Non-pigmented ciliary epithelial cell (primary cell): ENCODE results near the gene CD99.

ENCODE experiments used
- DNase-seq: peaks from one replicate; pipeline ENCODE4 v3.0.0-alpha.2; 2010; ENCODE audit warnings: low read depth

CD99 gene

DNA sequence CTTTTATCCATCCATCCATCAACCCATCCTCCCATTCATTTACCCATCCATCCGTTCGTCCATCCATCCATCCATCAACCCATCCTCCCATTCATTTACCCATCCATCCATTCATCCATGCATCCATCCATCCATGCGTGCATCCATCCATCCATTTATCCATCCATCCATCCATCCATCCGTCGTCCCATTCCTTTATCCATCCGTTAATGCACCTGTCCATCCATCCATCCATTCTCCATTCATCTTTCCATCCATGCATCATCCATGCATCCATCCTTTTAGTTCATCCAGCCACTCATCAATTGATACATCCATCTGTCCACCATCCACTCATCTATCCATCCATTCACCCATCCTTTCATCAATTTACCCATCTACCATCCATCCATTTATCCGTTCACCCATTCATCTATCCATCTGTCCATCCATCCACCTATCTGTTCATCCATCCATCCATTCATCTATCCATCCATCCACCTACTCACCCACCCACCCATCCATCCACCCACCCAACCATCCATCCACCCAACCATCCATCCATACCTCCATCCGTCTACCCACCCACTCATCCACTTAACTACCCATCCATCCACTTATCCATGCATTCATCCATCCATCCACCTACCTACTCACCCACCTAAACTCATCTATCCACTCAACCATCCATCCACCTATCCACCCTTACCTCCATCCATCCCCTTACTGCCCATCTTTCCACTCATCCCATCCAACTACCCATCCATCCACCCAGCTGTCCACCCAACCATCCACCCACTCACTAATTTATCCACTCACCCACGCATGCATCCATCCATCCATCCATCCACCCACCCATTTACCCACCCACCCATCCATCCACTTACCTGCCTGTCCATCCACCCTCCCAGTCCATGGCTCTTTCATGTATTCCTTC, 9.6 kb downstream of the CD99 start:
- DNase-seq, result no peak

GRCh38 chrX:2701600-2701999, 10.5 kb downstream of the CD99 start:
- no peak for DNase-seq

DNA sequence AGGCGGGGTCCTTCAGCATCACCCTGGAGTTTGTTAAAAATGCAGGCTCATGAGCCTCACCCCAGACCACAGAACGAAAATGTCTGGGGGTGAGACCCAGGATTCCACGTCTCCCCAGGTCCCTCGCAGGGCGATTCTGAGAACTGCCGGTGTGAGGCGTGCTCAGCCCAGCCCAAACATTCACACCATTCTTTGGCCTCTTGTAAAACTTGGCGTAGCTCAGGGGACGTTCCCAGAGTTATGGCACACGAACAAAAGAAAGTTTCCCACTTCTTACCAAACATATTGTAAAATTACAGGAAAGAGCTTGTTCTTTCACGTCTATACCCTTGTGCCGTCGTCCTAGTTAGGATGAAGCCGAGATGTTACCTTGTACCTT, 12.9 kb downstream of the CD99 start:
- DNase-seq, result no peak

- no peak for DNase-seq
Measured at GRCh38 chrX:2705046-2705832, 14.1 kb downstream of the CD99 start.

DNA sequence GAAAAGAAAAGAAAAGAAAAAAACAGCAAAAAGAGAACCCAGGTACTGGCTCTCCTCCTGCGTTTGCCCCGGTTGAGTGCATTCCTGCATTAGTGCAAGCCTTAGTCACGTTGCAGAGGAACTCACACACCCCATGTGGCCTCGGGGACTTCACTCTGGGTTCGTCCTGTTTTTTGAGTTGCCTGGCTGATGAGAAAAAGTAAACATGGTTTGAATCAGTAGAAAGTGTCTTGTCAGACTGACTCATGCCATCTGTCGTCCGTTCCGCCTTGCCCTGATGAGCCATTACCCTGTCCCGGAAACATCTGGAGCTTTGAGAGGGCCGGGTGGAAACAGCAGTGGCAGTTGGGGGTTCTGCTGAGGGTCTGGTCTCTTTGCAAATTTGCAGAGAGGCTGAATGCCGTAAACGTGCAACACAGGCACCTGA, 16.3 kb downstream of the CD99 start:
- DNase-seq, result no peak

- DNase-seq, result no peak
Measured at GRCh38 chrX:2708021-2708420, 16.9 kb downstream of the CD99 start.

GRCh38 chrX:2708592-2709188, 17.6 kb downstream of the CD99 start:
- DNase-seq, result no peak

- no peak for DNase-seq
Measured at GRCh38 chrX:2709556-2709955, 18.5 kb downstream of the CD99 start.

DNA sequence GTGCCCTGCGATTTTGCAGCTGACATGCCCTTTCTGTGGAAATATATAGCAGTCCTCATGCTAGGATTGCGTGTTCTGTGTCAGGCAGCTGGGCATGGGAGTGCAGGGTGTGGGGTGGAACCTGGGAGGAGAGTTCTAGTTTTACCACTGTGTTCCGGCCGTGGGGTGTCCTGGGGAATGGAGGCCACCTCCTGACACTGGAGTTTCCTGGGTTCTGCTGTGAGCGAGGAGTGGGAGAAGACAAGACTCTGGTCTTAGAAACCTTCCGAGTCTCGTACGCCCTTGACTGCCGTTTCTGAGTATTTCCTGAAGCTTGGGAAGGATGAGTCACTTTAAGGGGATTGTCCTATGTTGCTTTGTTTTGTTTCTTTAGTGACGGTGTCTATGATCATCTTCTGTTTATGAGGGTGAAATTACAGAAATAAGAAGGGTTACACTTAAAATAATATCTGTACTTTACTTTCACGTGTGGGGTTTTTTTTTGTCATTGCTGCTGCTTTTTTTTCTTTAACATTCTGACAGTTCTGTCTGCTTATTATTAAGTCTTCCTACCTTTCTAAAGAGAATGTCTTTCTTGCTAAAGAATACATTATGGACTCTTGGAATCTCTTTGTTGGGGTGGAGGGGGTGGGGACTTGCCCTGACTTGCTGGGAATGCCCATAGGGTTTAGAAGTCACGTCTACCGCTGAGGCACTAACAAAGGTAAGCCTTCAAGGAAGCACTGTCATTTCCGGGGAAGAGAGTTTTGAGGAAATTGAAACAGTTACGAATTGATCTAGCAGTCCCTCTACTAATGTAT, 19.1 kb downstream of the CD99 start:
- DNase-seq, result no peak

- no peak for DNase-seq
Measured at GRCh38 chrX:2711441-2711840, 20.3 kb downstream of the CD99 start.

GRCh38 chrX:2712428-2712827, 21.3 kb downstream of the CD99 start:
- no peak for DNase-seq

DNA sequence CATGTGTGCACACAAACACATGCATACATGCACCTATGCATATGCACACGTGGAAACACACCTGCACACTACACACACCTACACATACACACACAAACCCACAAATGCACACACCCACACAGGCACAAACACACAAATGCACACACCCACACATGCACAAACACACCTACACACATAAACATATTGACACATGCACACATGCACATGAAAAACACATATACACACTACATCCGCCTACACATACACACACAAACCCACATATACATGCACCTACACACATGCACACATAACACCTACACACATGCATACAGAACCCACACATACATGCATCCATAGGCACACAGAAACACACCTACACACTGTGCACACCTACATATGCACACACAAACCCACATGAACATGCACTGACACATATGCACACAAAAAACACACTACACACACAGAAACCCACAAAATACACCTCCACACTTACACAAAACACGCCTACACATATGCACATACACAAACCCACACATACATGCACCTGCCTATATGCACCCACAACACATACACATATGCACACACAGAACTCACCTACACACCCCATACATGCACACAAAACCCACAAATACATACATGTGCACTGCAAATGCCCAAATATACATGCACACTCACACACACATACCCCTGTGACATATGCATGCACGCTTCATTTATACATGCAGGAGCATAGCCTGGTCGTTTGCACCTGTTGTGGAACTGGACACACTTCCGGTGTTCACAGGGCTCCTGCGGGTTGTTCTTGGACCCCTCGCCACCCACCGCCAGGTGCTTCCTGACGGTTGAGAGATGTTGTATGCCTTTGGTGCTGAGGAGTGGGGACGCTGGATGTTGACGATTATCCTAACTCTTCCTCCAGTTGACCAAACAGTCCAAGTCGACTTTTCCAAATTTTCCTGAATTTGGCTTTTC, 22.1 kb downstream of the CD99 start:
- DNase-seq, result no peak

DNA sequence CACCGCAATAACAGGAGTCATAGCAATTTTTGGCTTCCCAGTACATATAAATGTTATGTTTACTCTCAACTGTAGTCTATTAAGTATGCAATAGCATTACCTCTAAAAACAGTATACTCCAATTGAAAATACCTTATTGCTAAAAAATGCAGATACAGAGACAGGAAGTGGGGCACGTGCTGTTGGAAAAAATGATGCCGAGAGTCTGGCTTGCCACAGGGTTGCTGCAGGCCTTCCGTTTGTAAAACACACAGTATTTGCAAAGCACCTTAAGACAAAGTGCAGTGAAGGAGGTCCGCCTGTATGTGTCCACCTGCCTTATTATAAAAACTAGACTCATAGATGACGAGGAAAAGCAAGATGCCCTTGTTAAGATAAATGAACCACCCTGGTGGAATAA, 23.5 kb downstream of the CD99 start:
- no peak for DNase-seq

DNA sequence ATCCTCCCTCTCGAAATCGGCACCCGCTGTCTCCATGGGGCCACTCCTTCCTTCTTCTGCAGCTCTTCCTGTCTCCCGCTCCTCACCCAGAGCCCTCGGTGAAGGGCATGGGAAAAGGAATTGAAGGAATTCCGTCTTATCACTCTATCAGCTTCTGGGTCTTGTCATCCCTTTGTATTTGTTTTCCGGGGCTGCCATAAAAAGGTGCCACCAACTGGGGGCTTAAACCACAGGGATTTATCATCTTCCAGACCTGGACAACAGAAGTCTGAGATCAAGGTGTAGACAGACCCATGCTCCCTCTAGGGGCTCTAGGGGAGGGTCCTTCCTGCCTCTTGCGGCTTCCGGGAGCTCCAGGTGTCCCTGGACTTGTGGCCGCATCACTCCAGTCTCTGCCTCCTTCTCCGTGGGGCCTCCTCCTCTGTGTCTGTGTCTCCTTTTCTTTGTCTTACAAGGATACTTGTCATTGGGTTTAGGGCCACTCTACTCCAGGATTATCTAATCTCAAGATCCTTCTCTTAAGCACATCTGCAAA, 24.0 kb downstream of the CD99 start:
- no peak for DNase-seq

DNA sequence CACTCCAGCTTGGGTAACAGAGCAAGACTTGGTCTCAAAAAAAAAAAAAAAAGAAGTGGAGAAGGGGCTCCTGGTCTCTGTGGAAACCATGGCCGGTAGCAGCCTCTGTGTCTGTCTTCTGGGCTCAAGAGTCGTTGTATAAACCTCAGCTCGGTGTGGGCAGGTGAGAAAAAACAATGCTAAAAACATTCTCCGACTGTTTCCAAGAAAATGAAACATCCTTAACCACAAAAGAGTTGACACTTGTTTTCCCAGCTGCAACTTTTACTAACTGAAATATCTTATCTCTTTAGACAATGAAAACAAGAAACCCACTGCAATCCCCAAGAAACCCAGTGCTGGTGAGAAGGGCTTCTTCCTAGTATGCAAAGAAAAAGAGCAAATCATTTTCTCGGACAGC, 26.2 kb downstream of the CD99 start:
- DNase-seq, result no peak

- no peak for DNase-seq
Measured at GRCh38 chrX:2718821-2719220, 27.7 kb downstream of the CD99 start.

- DNase-seq, result no peak
Measured at GRCh38 chrX:2719774-2720447, 28.8 kb downstream of the CD99 start.

GRCh38 chrX:2723286-2723879, 32.3 kb downstream of the CD99 start:
- DNase-seq, result no peak

DNA sequence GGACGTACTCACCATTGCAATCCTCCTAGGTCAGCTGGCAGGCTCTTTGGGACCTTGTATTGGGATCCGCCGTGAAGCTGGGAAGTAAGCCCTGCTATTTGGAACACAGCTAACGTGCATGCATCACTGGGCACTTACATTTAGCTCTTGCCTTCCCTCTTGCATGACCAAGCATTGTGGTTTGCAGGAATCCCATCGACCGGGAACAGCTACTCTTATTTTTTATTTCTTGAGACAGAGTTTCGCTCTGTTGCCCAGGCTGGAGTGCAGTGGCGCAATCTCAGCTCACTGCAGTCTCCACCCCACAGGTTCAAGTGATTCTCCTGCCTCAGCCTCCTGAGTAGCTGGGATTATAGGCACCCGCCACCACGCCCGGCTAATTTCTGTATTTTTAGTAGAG, 36.2 kb downstream of the CD99 start:
- DNase-seq, result peak; percentile 60

DNA sequence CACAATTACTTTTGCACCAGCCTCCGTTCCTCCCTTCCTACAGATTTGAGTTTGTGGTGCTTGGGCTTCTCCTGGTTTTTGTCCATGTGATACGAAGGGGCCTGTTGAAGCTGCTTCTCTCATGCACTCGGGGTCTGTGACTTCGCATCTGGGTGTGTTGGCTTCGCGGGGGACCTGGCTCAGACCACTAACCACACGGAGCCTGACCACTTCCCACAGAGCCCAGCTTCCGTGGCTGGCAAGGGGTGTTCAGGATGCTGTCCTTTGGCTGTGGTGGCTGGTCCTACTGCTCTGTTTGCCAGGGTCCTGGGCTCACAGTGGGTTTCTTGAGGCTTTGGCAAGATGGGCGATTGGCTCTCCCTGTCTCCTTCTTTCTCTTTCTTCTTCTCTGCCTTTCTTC, 41.0 kb downstream of the CD99 start:
- no peak for DNase-seq
